ENCODE measurements around the gene MYLK2. TPM values are rescaled to one million over a fixed set of nuclear protein-coding genes. Genes with fewer than 3 reads are reported as not detected.
A peak's percentile ranks its signal among the peaks of the same experiment; 100 is the strongest.

The MYLK2 gene
- 0.91 TPM for polyA plus RNA-seq (2012; ENCODE audit: insufficient read depth, insufficient read length)

- DNase-seq (ENCODE audit: low read depth, low spot score) = no peak
- no peak within 1 kb of the TSS for H3K4me3 ChIP-seq (ENCODE audit: low read length)
Observed at GRCh38 chr20:31819083-31819784, at the start of gene MYLK2. Gene MYLK2, plus strand, starts transcription at chr20:31819356. Its CDS starts 225 bp downstream, at chr20:31819581.

- no peak overlapping the region for H3K4me3 ChIP-seq (ENCODE audit: low read length)
- no peak for DNase-seq (ENCODE audit: low read depth, low spot score)
Observed at GRCh38 chr20:31769681-31770080, 49.5 kb upstream of the MYLK2 start.

- H3K4me3 ChIP-seq (ENCODE audit: low read length) = no peak overlapping the region
- no peak for DNase-seq (ENCODE audit: low read depth, low spot score)
Observed at GRCh38 chr20:31770243-31770642, 48.9 kb upstream of the MYLK2 start.

GRCh38 chr20:31774408-31774807 is 44.7 kb upstream of the MYLK2 start:
- no peak overlapping the region for H3K4me3 ChIP-seq (ENCODE audit: low read length)
- no peak for DNase-seq (ENCODE audit: low read depth, low spot score)

DNA sequence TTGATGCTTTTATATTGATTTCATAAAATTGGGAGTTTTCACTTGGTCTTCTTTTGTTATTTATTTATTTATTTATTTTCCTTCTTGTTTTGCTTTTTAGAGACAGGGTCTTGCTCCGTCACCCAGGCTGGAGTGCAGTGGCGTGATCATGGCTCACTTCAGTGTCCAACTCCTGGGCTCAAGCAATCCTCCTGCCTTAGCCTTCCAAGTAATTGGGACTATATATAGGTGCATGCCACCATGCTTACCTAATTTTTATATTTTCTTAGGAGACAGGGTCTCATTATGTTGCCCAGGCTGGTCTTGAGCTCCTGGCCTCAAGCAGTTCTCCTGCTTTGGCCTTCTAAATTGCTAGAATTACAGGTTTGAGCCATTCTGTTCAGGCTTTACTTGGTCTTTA is 38.3 kb upstream of the MYLK2 start:
- no peak for DNase-seq (ENCODE audit: low read depth, low spot score)
- H3K4me3 ChIP-seq (ENCODE audit: low read length) = no peak overlapping the region

GRCh38 chr20:31781945-31782344 is 37.2 kb upstream of the MYLK2 start:
- DNase-seq (ENCODE audit: low read depth, low spot score) = no peak
- H3K4me3 ChIP-seq (ENCODE audit: low read length) = no peak overlapping the region

- DNase-seq (ENCODE audit: low read depth, low spot score) = no peak
- H3K4me3 ChIP-seq (ENCODE audit: low read length) = no peak overlapping the region
Observed at GRCh38 chr20:31784354-31785044, 34.7 kb upstream of the MYLK2 start.

GRCh38 chr20:31785089-31785488 is 34.1 kb upstream of the MYLK2 start:
- no peak for DNase-seq (ENCODE audit: low read depth, low spot score)

GRCh38 chr20:31788578-31788977 is 30.6 kb upstream of the MYLK2 start:
- DNase-seq (ENCODE audit: low read depth, low spot score) = no peak
- no peak overlapping the region for H3K4me3 ChIP-seq (ENCODE audit: low read length)

More at GRCh38 chr20:31785089-31785488, 34.1 kb upstream of the MYLK2 start:
- no peak overlapping the region for H3K4me3 ChIP-seq (ENCODE audit: low read length)

GRCh38 chr20:31790401-31790800 is 28.8 kb upstream of the MYLK2 start:
- DNase-seq (ENCODE audit: low read depth, low spot score) = no peak
- H3K4me3 ChIP-seq (ENCODE audit: low read length) = no peak overlapping the region

DNA sequence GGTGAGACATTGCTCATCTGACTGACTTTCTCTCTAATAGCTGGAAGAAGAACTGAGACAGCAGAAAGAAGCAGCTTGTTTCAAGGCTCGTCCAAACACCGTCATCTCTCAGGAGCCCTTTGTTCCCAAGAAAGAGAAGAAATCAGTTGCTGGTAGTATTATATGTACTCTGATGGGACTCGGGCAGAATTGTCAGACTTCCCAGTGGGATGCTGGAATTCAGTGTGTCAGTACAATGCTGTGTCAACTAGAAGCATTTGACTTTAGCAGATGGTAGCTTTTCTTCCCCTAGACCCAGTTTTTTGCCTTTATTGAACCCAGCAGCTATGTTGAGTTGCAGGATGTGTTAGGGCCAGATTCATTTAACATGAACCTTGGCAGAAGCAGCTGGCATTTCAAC is 21.8 kb upstream of the MYLK2 start:
- no peak for DNase-seq (ENCODE audit: low read depth, low spot score)
- no peak overlapping the region for H3K4me3 ChIP-seq (ENCODE audit: low read length)

DNA sequence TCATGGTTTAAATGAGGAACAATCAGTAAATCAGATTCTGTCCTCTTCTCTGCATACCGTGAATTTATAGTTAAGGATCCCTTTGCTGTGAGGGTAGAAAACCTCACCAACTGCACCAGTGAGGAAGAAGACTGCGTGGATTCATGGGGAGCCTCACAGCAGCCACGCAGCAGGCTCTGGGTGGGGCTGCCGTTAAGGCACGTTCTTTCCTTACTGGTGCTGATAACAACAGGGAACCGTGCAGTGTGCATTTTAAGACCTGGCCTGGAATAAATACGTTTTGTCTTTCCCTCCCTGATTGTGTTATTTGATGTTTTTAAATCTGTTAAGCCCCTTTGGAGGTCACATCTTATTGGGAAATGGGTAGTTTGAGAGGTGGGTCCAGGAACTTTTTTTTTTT is 17.6 kb upstream of the MYLK2 start:
- DNase-seq (ENCODE audit: low read depth, low spot score) = no peak
- no peak overlapping the region for H3K4me3 ChIP-seq (ENCODE audit: low read length)

- peak; percentile 59 for DNase-seq (ENCODE audit: low read depth, low spot score)
- H3K4me3 ChIP-seq (ENCODE audit: low read length) = no peak overlapping the region
Observed at GRCh38 chr20:31803552-31804291, 15.4 kb upstream of the MYLK2 start.

DNA sequence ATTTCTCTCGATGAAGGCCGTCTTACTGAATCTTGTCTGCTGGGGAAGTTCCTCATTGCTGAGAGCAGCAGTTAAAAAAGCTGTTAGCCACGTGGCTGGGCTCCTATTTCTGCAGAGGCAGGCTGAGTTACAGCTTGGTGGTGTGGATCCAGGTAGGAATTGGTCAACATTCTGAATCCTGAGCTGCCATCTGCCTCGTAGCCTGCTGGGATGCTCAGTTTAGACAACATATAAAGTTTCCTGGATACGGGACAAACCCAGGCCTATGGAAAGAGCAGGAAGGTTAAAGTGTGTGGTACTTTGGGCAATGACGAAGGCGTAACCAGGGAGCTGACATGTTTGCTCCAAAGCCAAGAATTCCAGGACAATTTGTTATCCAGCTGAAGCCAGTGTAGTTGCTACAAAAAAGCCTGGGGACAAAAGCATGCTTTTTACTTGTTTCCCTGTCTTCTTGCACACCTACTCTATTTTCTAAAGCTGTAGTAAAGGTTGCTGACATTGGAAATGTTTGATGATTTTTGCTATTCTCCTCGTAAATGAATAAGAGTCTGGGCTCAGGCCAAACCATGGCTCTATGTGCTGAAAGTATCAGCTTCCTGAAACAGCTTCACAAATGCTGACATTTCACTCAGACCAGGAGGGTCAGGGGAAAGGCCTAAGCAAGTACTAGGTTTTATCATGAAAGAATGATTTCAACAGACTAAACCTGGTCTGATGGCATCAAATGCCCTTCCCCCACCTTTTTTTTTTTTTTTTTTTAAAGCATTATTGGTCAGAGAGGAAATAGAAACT is 12.4 kb upstream of the MYLK2 start:
- DNase-seq (ENCODE audit: low read depth, low spot score) = no peak
- no peak overlapping the region for H3K4me3 ChIP-seq (ENCODE audit: low read length)

DNA sequence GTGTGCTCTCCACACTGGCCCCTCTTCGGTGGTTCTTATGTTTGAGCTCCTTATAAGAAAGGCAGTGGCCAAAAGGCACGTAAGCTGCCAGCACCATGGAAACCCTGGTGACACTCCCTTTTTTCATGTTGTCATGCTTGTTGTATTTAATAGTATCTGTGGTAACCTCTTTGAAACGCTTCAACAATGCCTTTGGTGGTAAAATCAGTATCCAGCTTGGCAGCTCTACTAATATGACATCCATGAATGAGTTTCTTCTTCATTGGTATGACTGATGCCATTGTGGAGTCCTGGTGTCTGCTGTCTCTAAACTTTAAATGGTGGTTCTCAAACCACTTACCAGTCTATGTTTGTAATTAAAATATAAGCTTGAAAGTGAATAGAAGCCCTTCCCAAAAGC is 10.7 kb upstream of the MYLK2 start:
- no peak overlapping the region for H3K4me3 ChIP-seq (ENCODE audit: low read length)
- DNase-seq (ENCODE audit: low read depth, low spot score) = no peak

- no peak for DNase-seq (ENCODE audit: low read depth, low spot score)
- no peak overlapping the region for H3K4me3 ChIP-seq (ENCODE audit: low read length)
Observed at GRCh38 chr20:31809661-31810060, 9.5 kb upstream of the MYLK2 start.

GRCh38 chr20:31811198-31811597 is 8.0 kb upstream of the MYLK2 start:
- no peak for DNase-seq (ENCODE audit: low read depth, low spot score)
- H3K4me3 ChIP-seq (ENCODE audit: low read length) = no peak overlapping the region

GRCh38 chr20:31811796-31812728 is 7.1 kb upstream of the MYLK2 start:
- no peak for DNase-seq (ENCODE audit: low read depth, low spot score)
- no peak overlapping the region for H3K4me3 ChIP-seq (ENCODE audit: low read length)

Measured in Jurkat, Clone E6-1 (cell line).